AG20443 (cell line): ENCODE results near the gene WDR62.
"Not testable (repeated sequence)": the region's sequence is repeated elsewhere in the genome, so short reads cannot be mapped to it uniquely, and the experiment has no call there.

Experiments used
- DNase-seq: peaks from one replicate; pipeline ENCODE4 v3.0.0; 2012; ENCODE audit warnings: low spot score, mixed read lengths

WDR62 gene

GRCh38 chr19:36032251-36033104, 22.2 kb upstream of the WDR62 start, which contains the start of gene CLIP3:
Gene CLIP3 (minus strand): TSS chr19:36032873. CDS start chr19:36032357, 516 bp downstream.
- DNase-seq, result peak; percentile 100

- DNase-seq, result no peak
These were observed 14.2 kb upstream of the WDR62 start for GRCh38 chr19:36040495-36040894.

- not testable (repeated sequence) for DNase-seq
These were observed 13.6 kb upstream of the WDR62 start for GRCh38 chr19:36041092-36041491.

- DNase-seq, result peak; percentile 58
These were observed 12.9 kb upstream of the WDR62 start for GRCh38 chr19:36041831-36042230.

GRCh38 chr19:36043952-36044351, 10.7 kb upstream of the WDR62 start:
- no peak for DNase-seq

- DNase-seq, result no peak
These were observed 8.2 kb upstream of the WDR62 start for GRCh38 chr19:36046443-36047050.

- DNase-seq, result no peak
These were observed 6.9 kb upstream of the WDR62 start for GRCh38 chr19:36047835-36048234.

- DNase-seq, result no peak
These were observed 5.5 kb upstream of the WDR62 start for GRCh38 chr19:36049080-36049698.

GRCh38 chr19:36051236-36051635, 3.5 kb upstream of the WDR62 start:
- no peak for DNase-seq

GRCh38 chr19:36051637-36052036, 3.1 kb upstream of the WDR62 start:
- DNase-seq, result no peak

- DNase-seq, result peak; percentile 100
These were observed 471 bp upstream of the WDR62 start, which contains the start of gene THAP8 for GRCh38 chr19:36054119-36054732. Gene THAP8 (minus strand): TSS chr19:36054285. CDS start chr19:36054217, 68 bp downstream.

- no peak for DNase-seq
These were observed 3.9 kb downstream of the WDR62 start for GRCh38 chr19:36058481-36059179.

- no peak for DNase-seq
These were observed 4.6 kb downstream of the WDR62 start for GRCh38 chr19:36059180-36059910.

GRCh38 chr19:36060430-36060829, 5.7 kb downstream of the WDR62 start:
- DNase-seq, result peak; percentile 84

- DNase-seq, result no peak
These were observed 6.7 kb downstream of the WDR62 start for GRCh38 chr19:36061367-36061766.

GRCh38 chr19:36064826-36065225, 10.1 kb downstream of the WDR62 start:
- DNase-seq, result no peak

- DNase-seq, result no peak
These were observed 13.0 kb downstream of the WDR62 start for GRCh38 chr19:36067681-36068080.

- not testable (repeated sequence) for DNase-seq
These were observed 14.3 kb downstream of the WDR62 start for GRCh38 chr19:36068810-36069499.

- DNase-seq, result no peak
These were observed 17.4 kb downstream of the WDR62 start for GRCh38 chr19:36072081-36072480.

- no peak for DNase-seq
These were observed 18.6 kb downstream of the WDR62 start for GRCh38 chr19:36073121-36073876.
